Astrocyte of the cerebellum (primary cell): Measurements from ENCODE around the gene OR1I1.

Experiments
- DNase-seq: peaks from one replicate; pipeline ENCODE4 v3.0.0-alpha.2; 2011; ENCODE audit warnings: low read depth
- H3K4me3 ChIP-seq: 2 replicates; pipeline ENCODE4 v1.5.1; 2011; ENCODE audit warnings: mild to moderate bottlenecking, low read depth, low read length, moderate library complexity
- CTCF ChIP-seq: IDR thresholded peaks from 2 replicates; pipeline ENCODE4 v1.5.1; 2012; ENCODE audit warnings: low read length, low read depth, moderate library complexity, mild to moderate bottlenecking; ENCODE audit errors: missing control alignments
- in situ Hi-C: cut with HindIII; loops from 2 replicates; pipeline ENCODE4 v1.10.0; 2017; ENCODE audit warnings: low sequenced_read_pairs

The OR1I1 gene

DNA sequence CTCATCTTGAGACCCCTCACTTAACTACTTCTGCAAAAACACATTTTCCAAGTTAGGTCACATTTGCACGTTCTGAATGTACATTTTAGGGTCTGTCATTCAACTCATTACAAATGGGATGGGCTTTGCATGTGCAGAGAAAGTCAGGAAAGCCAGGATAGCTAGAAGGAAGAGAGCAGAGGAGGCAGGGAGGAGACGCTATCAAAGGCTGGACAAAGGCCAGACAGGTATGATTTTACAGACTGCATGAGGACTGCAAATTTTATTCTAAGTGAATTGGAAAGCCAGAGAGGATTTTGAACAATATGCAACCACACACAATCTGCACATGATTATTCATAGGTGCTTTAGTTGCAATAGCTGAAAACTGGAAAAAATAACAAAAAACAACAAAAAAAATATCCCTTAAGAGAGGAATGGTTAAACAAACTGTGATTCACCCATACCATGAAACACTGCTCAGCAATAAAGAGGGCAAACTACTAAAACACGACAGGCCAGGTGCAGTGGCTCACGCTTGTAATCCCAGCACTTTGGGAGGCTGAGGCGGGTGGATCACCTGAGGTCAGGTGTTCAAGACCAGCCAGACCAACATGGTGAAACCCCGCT is 46.3 kb downstream of the OR1I1 start:
- TF ChIP-seq CTCF = no peak
- no peak for DNase-seq
- no peak overlapping the region for H3K4me3 ChIP-seq
- in situ Hi-C loops = no loop called here

DNA sequence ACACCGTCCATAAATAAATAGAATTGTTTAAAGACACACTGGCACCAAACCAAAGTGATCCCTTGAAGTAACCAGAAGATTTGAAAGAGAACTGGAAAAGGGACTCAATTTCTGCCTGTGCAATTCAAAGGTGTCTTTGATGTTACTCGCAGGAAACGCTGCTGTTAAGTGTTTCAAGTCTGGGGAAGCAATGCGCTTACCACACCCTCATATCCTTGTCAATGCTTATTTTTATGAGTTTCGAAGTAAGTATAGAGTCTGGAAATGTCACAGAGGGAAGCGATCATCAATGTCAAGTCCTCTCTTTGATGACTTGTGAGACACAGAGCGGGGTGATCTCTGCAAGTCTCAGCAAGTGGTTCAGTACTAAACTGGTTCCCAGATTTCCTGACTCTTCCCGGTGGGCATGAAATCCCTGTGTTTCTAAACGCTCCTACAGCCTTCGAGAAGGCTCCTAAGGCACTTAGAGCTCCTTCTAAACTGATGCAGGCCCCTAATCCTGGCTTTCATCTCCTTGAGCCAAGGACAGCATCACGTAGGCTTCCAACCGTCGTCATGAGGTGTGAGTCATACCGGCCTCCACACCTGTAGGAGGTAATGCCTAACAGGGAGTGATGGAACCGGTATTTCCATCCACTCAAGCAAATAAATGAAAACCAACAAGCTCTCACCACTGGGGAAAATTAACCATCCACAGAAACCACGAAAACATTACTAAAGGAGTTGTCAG is 48.0 kb downstream of the OR1I1 start:
- DNase-seq = no peak
- in situ Hi-C loops = no loop called here
- no peak overlapping the region for H3K4me3 ChIP-seq
- TF ChIP-seq CTCF = no peak

DNA sequence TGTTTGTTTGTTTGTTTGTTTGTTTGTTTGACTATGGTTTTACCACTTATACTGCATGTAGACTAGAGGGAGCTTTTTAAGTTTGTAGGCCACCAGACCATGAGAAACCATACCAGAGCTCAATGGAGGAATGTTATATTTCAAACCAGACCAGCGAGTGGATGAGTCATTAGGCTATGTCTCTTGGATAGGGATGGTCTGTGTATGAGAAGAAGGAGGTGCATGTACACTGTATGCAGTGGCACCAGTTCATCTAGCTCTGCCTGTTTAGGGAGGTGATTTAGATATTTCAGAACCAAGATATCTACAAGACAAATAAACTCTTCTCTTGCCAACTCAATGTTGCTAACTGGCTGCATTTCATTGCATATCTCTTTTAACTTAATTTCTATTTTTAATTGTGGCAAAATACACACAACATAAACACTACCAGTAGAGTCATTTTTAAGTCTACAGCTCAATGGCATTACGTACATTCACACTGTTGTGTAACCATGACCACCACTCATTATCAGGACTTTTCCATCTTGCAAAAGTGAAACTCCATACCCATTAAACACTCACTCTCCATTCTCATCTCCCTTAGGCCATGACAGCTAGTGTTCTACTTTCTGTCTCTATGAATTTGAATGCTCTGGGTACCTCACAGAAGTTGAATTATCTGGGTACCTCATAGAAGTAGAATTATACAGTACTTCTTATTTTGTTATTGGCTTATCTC is 54.4 kb downstream of the OR1I1 start:
- TF ChIP-seq CTCF = no peak
- no peak overlapping the region for H3K4me3 ChIP-seq
- DNase-seq = no peak
- in situ Hi-C loops = no loop called here

GRCh38 chr19:15137777-15138176 is 55.8 kb downstream of the OR1I1 start:
- no peak for DNase-seq
- TF ChIP-seq CTCF = no peak
- in situ Hi-C loops = no loop called here
- no peak overlapping the region for H3K4me3 ChIP-seq

- in situ Hi-C loops = no loop called here
- TF ChIP-seq CTCF = no peak
- no peak overlapping the region for H3K4me3 ChIP-seq
- no peak for DNase-seq
Observed at GRCh38 chr19:15138427-15138826, 56.4 kb downstream of the OR1I1 start.

DNA sequence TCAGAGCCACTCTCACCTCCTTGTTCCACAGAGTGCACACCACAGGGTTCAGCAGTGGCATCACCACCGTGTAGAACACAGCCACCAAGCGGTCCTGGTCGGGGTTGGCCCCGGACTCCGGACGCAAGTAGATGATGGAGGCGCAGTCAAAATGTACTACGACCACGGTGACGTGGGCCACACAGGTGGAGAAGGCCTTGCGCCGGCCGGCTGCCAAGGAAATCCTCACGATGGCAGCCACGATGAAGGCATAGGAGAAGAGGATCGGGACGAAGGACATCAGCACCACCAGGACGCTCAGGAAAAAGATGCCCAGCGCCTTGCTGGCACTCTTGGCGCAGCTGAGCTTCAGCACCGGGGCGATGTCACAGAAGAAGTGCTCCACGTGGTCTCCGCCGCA is 59.1 kb downstream of the OR1I1 start:
- in situ Hi-C loops = no loop called here
- H3K4me3 ChIP-seq = no peak overlapping the region
- DNase-seq = no peak
- no peak for TF ChIP-seq CTCF
